Lower leg skin (tissue), 4 donors: ENCODE measurements around the gene EFHC1. TPM values are rescaled to one million over a fixed set of nuclear protein-coding genes. Genes with fewer than 3 reads are reported as not detected.

Experiments used
- total RNA-seq, 4 donors: library from RNA; depleted of rRNA; stranded (reverse); fragments of >200 nt; gene quantifications; one replicate each; pipeline ENCODE4 v1.1.0, GENCODE V29; 2016

EFHC1 gene
- total RNA-seq, 4 donors from 2014 or later, result 12.2 to 22.8 (median 18.1) TPM

Other genes starting within 250 kb of the EFHC1 start
- not detected for gene IL17A, start 234.0 kb upstream of the EFHC1 start, total RNA-seq
- gene IL17F, start 175.8 kb upstream of the EFHC1 start, total RNA-seq, result not detected
- gene MCM3, start 135.6 kb upstream of the EFHC1 start, total RNA-seq, result 10 to 100 TPM; 17.8 to 33.6 (median 25.3) TPM
- 1 to 10 TPM; 1.6 to 4.3 (median 2.1) TPM for gene PAQR8, start 58.2 kb upstream of the EFHC1 start, total RNA-seq
- gene TRAM2, start 156.7 kb downstream of the EFHC1 start, total RNA-seq, result 10 to 100 TPM in 1 of 4 donors, 1 to 10 TPM in 3; 3.7 to 11.5 (median 7.0) TPM